OCI-LY1 (cell line): ENCODE results near the gene XPO4.
"Not testable (repeated sequence)": the region's sequence is repeated elsewhere in the genome, so short reads cannot be mapped to it uniquely, and the experiment has no call there.

Source experiments
- H2AFZ ChIP-seq: fragments of 200-600 bp; sonication (generic), shearing (Covaris generic); 2 replicates; pipeline ENCODE4 v1.6.0; 2014; ENCODE audit warnings: antibody characterized with exemption, mild to moderate bottlenecking, low read length
- H3F3A ChIP-seq: fragments of 200-600 bp; sonication (generic), shearing (Covaris generic); 2 replicates; pipeline ENCODE4 v1.6.0; 2014; ENCODE audit warnings: mild to moderate bottlenecking, antibody characterized with exemption, low read length, moderate library complexity; ENCODE audit not compliant: insufficient read depth
- H3K27ac ChIP-seq: fragments of 200-600 bp; sonication (generic); 2 replicates; pipeline ENCODE4 v1.5.1; 2014; ENCODE audit warnings: low read length, mixed run types, mild to moderate bottlenecking, low read depth; ENCODE audit not compliant: poor library complexity, severe bottlenecking
- H3K27me3 ChIP-seq: fragments of 200-600 bp; sonication (generic); 2 replicates; pipeline ENCODE4 v1.6.0; 2014; ENCODE audit warnings: antibody characterized with exemption, mild to moderate bottlenecking, low read length, moderate library complexity; ENCODE audit not compliant: insufficient read depth
- H3K36me3 ChIP-seq: fragments of 200-600 bp; sonication (generic); 2 replicates; pipeline ENCODE4 v1.6.1; 2014; ENCODE audit warnings: mild to moderate bottlenecking, antibody characterized with exemption, low read length, moderate library complexity, mixed read lengths; ENCODE audit not compliant: insufficient read depth
- H3K4me1 ChIP-seq: fragments of 200-600 bp; sonication (generic); 2 replicates; pipeline ENCODE4 v1.5.1; 2014; ENCODE audit warnings: mild to moderate bottlenecking, low read length, moderate library complexity; ENCODE audit not compliant: insufficient read depth, severe bottlenecking
- H3K4me2 ChIP-seq: fragments of 200-600 bp; sonication (generic), shearing (Covaris generic); 2 replicates; pipeline ENCODE4 v1.6.1; 2014; ENCODE audit warnings: low read length
- H3K4me3 ChIP-seq: fragments of 200-600 bp; sonication (generic); 2 replicates; pipeline ENCODE4 v1.5.1; 2014; ENCODE audit warnings: low read length, low read depth, mild to moderate bottlenecking, mixed read lengths; ENCODE audit not compliant: poor library complexity, severe bottlenecking
- H3K79me2 ChIP-seq: fragments of 200-600 bp; shearing (Covaris generic); 2 replicates; pipeline ENCODE4 v1.6.1; 2016; ENCODE audit warnings: mixed run types, low read length, mixed read lengths; ENCODE audit not compliant: insufficient read depth
- H3K9ac ChIP-seq: fragments of 200-600 bp; sonication (generic), shearing (Covaris generic); 2 replicates; pipeline ENCODE4 v1.6.1; 2014; ENCODE audit warnings: mild to moderate bottlenecking, low read length, mixed read lengths
- H3K9me2 ChIP-seq: fragments of 200-600 bp; sonication (generic), shearing (Covaris generic); 2 replicates; pipeline ENCODE4 v1.6.1; 2014; ENCODE audit warnings: low read depth, mild to moderate bottlenecking, low read length, mixed read lengths
- H3K9me3 ChIP-seq: fragments of 200-600 bp; shearing (Covaris generic); 2 replicates; pipeline ENCODE4 v1.6.1; 2014; ENCODE audit warnings: low read length, mixed read lengths
- H4K20me1 ChIP-seq: fragments of 200-600 bp; sonication (generic), shearing (Covaris generic); 2 replicates; pipeline ENCODE4 v1.6.0; 2016; ENCODE audit warnings: mild to moderate bottlenecking, low read length; ENCODE audit not compliant: insufficient read depth
- CTCF ChIP-seq: fragments of 200-600 bp; sonication (generic), shearing (Covaris generic); IDR thresholded peaks from 2 replicates; pipeline ENCODE4 v1.5.1; 2017; ENCODE audit warnings: mild to moderate bottlenecking, antibody characterized with exemption, low read length, moderate library complexity, mixed read lengths
- EZH2 ChIP-seq: fragments of 200-600 bp; sonication (generic), shearing (Covaris generic); IDR thresholded peaks from 2 replicates; pipeline ENCODE4 v1.8.0; 2017; ENCODE audit warnings: borderline replicate concordance, mixed run types, mild to moderate bottlenecking, antibody characterized with exemption, low read length, moderate library complexity, mixed read lengths

The XPO4 gene

GRCh38 chr13:20867408-20867807 is 35.1 kb downstream of the XPO4 start:
- no peak overlapping the region for H3K4me2 ChIP-seq
- H3K9ac ChIP-seq, result no peak overlapping the region
- no peaks in the 10 kb centered on the region for H3K9me2 ChIP-seq
- no peak overlapping the region for H3K4me3 ChIP-seq
- no peak overlapping the region for H2AFZ ChIP-seq
- H3K9me3 ChIP-seq, result no peaks in the 10 kb centered on the region
- no peak for TF ChIP-seq EZH2
- no peak for TF ChIP-seq CTCF
- no peaks in the 10 kb centered on the region for H3K27me3 ChIP-seq
- no peak overlapping the region for H3K27ac ChIP-seq
- H3F3A ChIP-seq, result no peaks in the 10 kb centered on the region; the same call in 1 of the 2 replicates
- H4K20me1 ChIP-seq, result no peaks in the 10 kb centered on the region
- peaks cover 19% of the 10 kb centered on the region for H3K36me3 ChIP-seq
- no peaks in the 10 kb centered on the region for H3K4me1 ChIP-seq
- peaks cover 65% of the 10 kb centered on the region for H3K79me2 ChIP-seq

DNA sequence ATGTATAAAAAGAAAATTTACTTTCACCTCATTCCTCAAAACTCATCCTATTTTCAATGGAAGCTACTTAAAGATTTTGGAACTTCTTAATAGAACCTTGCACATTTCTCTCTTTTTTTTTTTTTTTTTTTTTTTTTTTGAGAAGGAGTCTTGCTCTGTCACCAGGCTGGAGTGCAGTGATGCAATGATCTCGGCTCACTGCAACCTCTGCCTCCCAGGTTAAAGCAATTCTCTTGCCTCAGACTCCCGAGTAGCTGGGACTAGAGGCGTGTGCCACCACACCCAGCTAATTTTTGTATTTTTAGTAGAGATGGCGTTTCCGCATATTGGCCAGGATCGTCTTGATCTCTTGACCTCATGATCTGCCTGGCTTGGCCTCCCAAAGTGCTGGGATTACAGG is 40.9 kb downstream of the XPO4 start:
- H3K9me3 ChIP-seq, H2AFZ ChIP-seq, H3F3A ChIP-seq, H3K4me2 ChIP-seq, H3K9me2 ChIP-seq, H3K27ac ChIP-seq, H3K9ac ChIP-seq, H3K27me3 ChIP-seq, H4K20me1 ChIP-seq, H3K4me3 ChIP-seq, H3K4me1 ChIP-seq: not testable (repeated sequence)
- H3K79me2 ChIP-seq, result peaks cover 21% of the 10 kb centered on the region
- peaks cover 30% of the 10 kb centered on the region for H3K36me3 ChIP-seq

DNA sequence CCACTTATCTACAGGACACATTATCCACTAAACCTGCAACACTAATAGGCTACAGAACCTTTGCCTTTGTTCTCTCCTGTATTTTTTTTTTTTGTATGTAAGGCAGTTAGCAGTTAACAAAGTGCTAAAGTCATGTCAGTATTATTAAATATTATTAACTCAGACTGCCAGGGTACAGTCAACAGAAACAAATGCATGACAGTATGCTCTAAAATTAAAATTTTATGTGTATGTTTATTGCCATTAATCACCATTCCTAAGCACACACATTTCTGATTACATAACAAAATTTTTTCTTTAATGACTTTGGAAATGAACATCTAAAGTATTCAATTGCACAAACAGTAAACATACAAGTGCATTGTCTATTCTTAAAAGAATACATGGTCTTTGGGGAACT is 41.7 kb downstream of the XPO4 start:
- no peaks in the 10 kb centered on the region for H3K9me2 ChIP-seq
- no peak overlapping the region for H2AFZ ChIP-seq
- no peak overlapping the region for H3K4me3 ChIP-seq
- no peak overlapping the region for H3K27ac ChIP-seq
- H3K4me1 ChIP-seq, result no peaks in the 10 kb centered on the region
- TF ChIP-seq EZH2 (no peak), CTCF (no peak)
- H3K79me2 ChIP-seq, result peaks cover 14% of the 10 kb centered on the region
- no peaks in the 10 kb centered on the region for H3K27me3 ChIP-seq
- no peak overlapping the region for H3K9ac ChIP-seq
- no peaks in the 10 kb centered on the region for H3F3A ChIP-seq
- no peaks in the 10 kb centered on the region for H4K20me1 ChIP-seq
- no peak overlapping the region for H3K4me2 ChIP-seq
- H3K9me3 ChIP-seq, result no peaks in the 10 kb centered on the region
- H3K36me3 ChIP-seq, result peaks cover 31% of the 10 kb centered on the region

DNA sequence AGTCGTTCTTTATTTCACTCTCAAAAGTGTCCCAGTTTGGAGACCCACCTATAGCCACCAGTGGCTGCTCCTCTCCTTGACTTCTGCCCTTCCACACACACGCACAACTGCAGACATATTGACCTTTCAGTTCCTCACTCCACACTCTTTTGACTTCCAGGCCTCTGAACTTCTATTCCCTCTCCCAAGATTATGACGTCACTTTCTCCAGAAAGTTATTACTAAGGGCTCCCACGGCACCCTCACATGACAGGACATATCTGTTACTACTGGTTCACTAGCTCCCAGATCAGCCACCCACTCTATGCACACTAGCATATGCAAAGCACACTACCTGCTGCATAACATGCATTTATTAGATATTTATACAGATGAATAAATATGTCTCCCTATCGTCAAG is 45.9 kb downstream of the XPO4 start:
- no peak for TF ChIP-seq EZH2
- TF ChIP-seq CTCF, result no peak
- no peak overlapping the region for H2AFZ ChIP-seq
- H4K20me1 ChIP-seq, result no peaks in the 10 kb centered on the region
- H3K9me2 ChIP-seq, result no peaks in the 10 kb centered on the region
- H3K4me1 ChIP-seq, result no peaks in the 10 kb centered on the region
- H3K9ac ChIP-seq, result no peak overlapping the region
- H3K4me3 ChIP-seq, result no peak overlapping the region
- H3K79me2 ChIP-seq, result no peaks in the 10 kb centered on the region
- no peak overlapping the region for H3K4me2 ChIP-seq
- H3K27me3 ChIP-seq, result no peaks in the 10 kb centered on the region
- H3F3A ChIP-seq, result no peaks in the 10 kb centered on the region
- H3K36me3 ChIP-seq, result peaks cover 35% of the 10 kb centered on the region
- H3K27ac ChIP-seq, result no peak overlapping the region
- no peaks in the 10 kb centered on the region for H3K9me3 ChIP-seq
